Cerebellar cortex (tissue), 1 donor: ENCODE data around the gene SOX9.
A peak's percentile ranks its signal among the peaks of the same experiment; 100 is the strongest.
"Not testable (repeated sequence)": the region's sequence is repeated elsewhere in the genome, so short reads cannot be mapped to it uniquely, and the experiment has no call there.

Experiments
- DNase-seq: peaks from one replicate; pipeline ENCODE4 v3.0.0-alpha.2; 2015; ENCODE audit warnings: low spot score

SOX9 gene

GRCh38 chr17:72126575-72127486 lies 6.0 kb downstream of the SOX9 start:
- peak; percentile 33 for DNase-seq

- DNase-seq, result no peak
Observed at GRCh38 chr17:72128039-72128438, 7.2 kb downstream of the SOX9 start.

GRCh38 chr17:72134608-72135394 lies 14.0 kb downstream of the SOX9 start:
- DNase-seq, result no peak

GRCh38 chr17:72135546-72136325 lies 14.9 kb downstream of the SOX9 start:
- no peak for DNase-seq

- no peak for DNase-seq
Observed at GRCh38 chr17:72136692-72137091, 15.9 kb downstream of the SOX9 start.

- no peak for DNase-seq
Observed at GRCh38 chr17:72137161-72137560, 16.3 kb downstream of the SOX9 start.

GRCh38 chr17:72139212-72139611 lies 18.4 kb downstream of the SOX9 start:
- no peak for DNase-seq

GRCh38 chr17:72141336-72141735 lies 20.5 kb downstream of the SOX9 start:
- DNase-seq, result no peak

GRCh38 chr17:72142097-72142496 lies 21.3 kb downstream of the SOX9 start:
- DNase-seq, result not testable (repeated sequence)

GRCh38 chr17:72142614-72143013 lies 21.8 kb downstream of the SOX9 start:
- DNase-seq, result no peak

GRCh38 chr17:72143245-72143644 lies 22.4 kb downstream of the SOX9 start:
- DNase-seq, result no peak

- no peak for DNase-seq
Observed at GRCh38 chr17:72144101-72144500, 23.3 kb downstream of the SOX9 start.

- no peak for DNase-seq
Observed at GRCh38 chr17:72145562-72145961, 24.7 kb downstream of the SOX9 start.

GRCh38 chr17:72145962-72146361 lies 25.1 kb downstream of the SOX9 start:
- no peak for DNase-seq

- DNase-seq, result no peak
Observed at GRCh38 chr17:72146371-72146770, 25.6 kb downstream of the SOX9 start.

GRCh38 chr17:72150632-72151460 lies 30.0 kb downstream of the SOX9 start:
- DNase-seq, result no peak

- no peak for DNase-seq
Observed at GRCh38 chr17:72151565-72152386, 31.0 kb downstream of the SOX9 start.

- DNase-seq, result no peak
Observed at GRCh38 chr17:72152387-72152929, 31.6 kb downstream of the SOX9 start.

GRCh38 chr17:72158895-72159885 lies 38.4 kb downstream of the SOX9 start:
- no peak for DNase-seq
